NCI-H510A (cell line): Measurements from ENCODE around the gene PLEKHA8.
A peak's percentile ranks its signal among the peaks of the same experiment; 100 is the strongest.

ENCODE experiments used
- DNase-seq: peaks from one replicate; lab custom pipeline; 2025; lab: John Stamatoyannopoulos, UW

The PLEKHA8 gene

GRCh38 chr7:30146127-30146612 is 118.0 kb downstream of the PLEKHA8 start:
- peak; percentile 83 for DNase-seq

- DNase-seq, result no peak
Measured at GRCh38 chr7:30147223-30147622, 119.0 kb downstream of the PLEKHA8 start.

- DNase-seq, result no peak
Measured at GRCh38 chr7:30147785-30148184, 119.6 kb downstream of the PLEKHA8 start.

- DNase-seq, result no peak
Measured at GRCh38 chr7:30148426-30148825, 120.2 kb downstream of the PLEKHA8 start.

GRCh38 chr7:30148951-30149459 is 120.8 kb downstream of the PLEKHA8 start:
- DNase-seq, result peak; percentile 66

GRCh38 chr7:30149640-30150272 is 121.5 kb downstream of the PLEKHA8 start:
- DNase-seq, result no peak

- DNase-seq, result no peak
Measured at GRCh38 chr7:30150711-30151110, 122.5 kb downstream of the PLEKHA8 start.

- no peak for DNase-seq
Measured at GRCh38 chr7:30154111-30154587, 125.9 kb downstream of the PLEKHA8 start.

GRCh38 chr7:30155481-30155880 is 127.3 kb downstream of the PLEKHA8 start:
- peak; percentile 33 for DNase-seq

- peak; percentile 42 for DNase-seq
Measured at GRCh38 chr7:30157204-30157603, 129.0 kb downstream of the PLEKHA8 start.

GRCh38 chr7:30159163-30159562 is 131.0 kb downstream of the PLEKHA8 start:
- DNase-seq, result peak; percentile 30

- DNase-seq, result peak; percentile 37
Measured at GRCh38 chr7:30159698-30160143, 131.5 kb downstream of the PLEKHA8 start.

- no peak for DNase-seq
Measured at GRCh38 chr7:30160329-30160728, 132.1 kb downstream of the PLEKHA8 start.

- no peak for DNase-seq
Measured at GRCh38 chr7:30162133-30162532, 133.9 kb downstream of the PLEKHA8 start.

- DNase-seq, result no peak
Measured at GRCh38 chr7:30162622-30163124, 134.5 kb downstream of the PLEKHA8 start.

GRCh38 chr7:30163231-30163894 is 135.2 kb downstream of the PLEKHA8 start:
- DNase-seq, result peak; percentile 23

GRCh38 chr7:30164567-30164966 is 136.4 kb downstream of the PLEKHA8 start:
- peak; percentile 38 for DNase-seq

- no peak for DNase-seq
Measured at GRCh38 chr7:30165590-30165989, 137.4 kb downstream of the PLEKHA8 start.

GRCh38 chr7:30166155-30166840 is 138.1 kb downstream of the PLEKHA8 start:
- no peak for DNase-seq

GRCh38 chr7:30166841-30167235 is 138.6 kb downstream of the PLEKHA8 start:
- DNase-seq, result no peak

- no peak for DNase-seq
Measured at GRCh38 chr7:30167901-30168300, 139.7 kb downstream of the PLEKHA8 start.

- no peak for DNase-seq
Measured at GRCh38 chr7:30168835-30169573, 140.8 kb downstream of the PLEKHA8 start.
